GM21619 (cell line): ENCODE measurements around the gene SLC22A4.

Source experiments
- ATAC-seq: cut with Tn5 transposase; IDR thresholded peaks from one replicate; pipeline ENCODE4 v1.9.1; 2021; ENCODE audit not compliant: unreplicated experiment

Gene SLC22A4

DNA sequence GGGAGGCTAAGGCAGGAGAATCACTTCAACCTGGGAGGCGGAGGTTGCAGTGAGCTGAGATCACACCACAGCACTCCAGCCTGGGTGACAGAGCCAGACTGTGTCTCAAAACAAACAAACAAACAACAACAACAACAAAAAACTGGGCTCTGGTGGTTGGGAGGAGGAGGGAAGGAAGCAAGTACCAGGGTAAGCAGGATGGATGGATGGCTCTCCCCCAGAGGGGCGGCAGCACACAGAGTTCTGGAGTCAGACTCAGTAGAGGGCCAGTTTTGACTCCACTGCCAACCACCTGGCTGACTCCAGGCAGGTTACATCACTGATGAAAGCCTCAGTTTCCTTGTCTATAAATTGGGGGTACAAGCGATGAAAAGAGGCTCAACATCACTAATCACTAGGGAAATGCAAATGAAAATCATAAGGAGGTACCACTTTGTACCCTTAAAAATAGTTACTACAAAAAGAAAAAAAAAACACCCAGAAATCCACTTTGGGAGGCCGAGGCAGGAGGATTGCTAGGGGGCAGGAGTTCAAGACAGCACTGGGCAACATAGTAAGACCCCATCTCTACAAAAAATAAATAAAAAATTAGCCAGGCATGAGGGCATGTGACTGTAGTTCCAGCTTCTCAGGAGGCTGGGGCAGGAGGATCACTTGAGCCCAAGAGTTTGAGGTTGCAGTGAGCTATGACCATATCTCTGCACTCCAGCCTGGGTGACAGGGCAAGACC lies 3.2 kb downstream of the SLC22A4 start:
- ATAC-seq: no peak

GRCh38 chr5:132298298-132299212 lies 4.4 kb downstream of the SLC22A4 start:
- ATAC-seq: no peak

DNA sequence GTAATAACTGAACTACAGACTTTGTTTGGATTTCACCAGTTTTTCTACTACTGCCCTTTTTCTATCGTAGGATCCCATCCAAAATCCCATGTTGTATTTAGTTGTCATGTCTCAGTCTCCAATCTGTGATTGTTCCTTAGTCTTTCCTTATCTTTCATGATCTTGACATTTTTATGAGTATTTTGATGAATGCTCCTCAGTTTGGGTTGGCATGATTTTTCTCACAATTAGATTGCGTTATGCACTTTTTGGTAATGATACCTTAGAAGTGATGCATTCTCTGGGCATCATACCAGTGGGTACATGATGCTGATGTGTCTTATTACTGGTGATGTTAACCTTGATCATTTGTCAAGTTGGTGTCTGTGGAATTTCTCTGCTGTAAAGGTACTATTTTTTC lies 5.7 kb downstream of the SLC22A4 start:
- no peak for ATAC-seq

DNA sequence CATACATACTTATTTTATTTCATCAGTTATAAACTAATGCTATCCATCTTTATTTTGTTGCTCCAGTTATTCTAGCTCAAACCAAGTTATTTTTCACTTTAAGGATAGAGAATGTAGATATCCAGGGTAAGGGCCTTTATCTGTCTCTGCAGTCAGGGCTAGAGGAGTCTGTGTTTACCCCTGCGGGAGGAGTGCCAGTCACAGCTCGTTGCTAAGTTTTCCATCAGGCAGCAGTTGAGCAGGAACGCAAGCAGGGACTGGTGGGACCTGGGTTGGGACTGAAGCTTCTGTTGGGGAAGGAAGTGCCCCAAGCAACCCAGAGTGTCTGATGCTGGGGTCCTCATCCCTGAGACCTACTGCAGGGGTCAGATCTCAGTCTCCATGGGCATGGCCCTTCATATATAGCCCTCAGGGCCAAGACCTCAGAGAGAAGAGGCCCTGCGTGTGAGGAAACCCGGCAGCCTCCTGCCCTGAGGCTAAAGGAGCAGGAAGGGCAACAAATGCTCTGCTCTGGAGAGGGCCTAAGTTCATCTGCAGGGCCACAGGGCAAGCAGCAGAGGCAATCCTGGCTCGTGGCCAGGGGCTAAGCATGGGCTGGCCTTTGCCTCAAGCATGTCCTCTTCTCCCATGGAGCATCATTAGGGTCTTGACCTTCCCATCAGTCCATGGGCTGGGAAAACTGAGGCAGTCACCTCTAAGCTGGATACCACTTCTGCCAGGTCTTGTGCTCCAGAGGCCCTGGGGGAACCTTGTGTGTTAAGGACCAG lies 6.6 kb downstream of the SLC22A4 start:
- no peak for ATAC-seq

DNA sequence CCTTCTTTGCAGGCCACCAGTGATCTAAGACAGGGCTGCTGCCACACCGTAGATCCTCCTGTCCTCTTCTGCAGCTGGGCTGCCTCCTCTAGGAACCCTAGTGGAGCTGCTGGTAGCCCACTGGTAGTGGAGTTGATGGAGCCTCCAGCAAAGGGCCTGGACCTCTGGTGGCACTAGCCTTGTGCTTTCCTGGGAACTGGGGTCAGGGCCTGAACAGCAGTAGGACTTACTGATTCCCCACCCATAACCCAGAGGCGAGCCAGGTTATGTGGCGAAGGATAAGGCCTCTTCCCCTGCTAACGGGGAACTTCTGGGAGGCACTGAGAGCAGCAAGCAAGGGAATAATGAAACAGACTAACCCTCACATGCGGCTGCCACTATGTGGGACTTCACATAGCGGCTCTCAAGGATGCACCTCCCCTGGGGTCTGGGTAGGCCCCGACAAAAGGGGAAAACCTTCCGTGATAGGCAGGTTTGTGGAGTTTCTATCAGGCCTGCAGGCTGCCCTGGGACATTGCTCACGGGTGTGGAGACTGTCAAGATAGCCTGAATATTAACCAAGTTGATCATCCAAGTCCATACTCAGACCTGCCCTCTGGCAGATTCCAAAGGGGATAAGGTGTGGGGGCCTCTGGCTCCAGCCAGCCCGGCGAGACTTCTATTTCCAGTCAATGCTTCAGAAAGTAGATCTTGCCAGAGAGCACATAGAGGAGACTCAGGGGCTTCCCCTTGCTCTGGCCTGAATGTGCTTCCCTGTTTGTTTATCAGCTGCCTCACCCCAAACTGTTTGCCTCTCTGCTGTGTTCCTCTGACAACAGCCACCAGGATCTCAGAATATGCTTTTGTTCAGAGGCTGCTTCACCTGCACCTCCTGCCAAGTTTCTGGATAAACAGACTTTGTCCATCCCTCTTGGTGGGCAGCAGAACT lies 7.4 kb downstream of the SLC22A4 start:
- no peak for ATAC-seq

GRCh38 chr5:132302413-132302812 lies 8.2 kb downstream of the SLC22A4 start:
- no peak for ATAC-seq

DNA sequence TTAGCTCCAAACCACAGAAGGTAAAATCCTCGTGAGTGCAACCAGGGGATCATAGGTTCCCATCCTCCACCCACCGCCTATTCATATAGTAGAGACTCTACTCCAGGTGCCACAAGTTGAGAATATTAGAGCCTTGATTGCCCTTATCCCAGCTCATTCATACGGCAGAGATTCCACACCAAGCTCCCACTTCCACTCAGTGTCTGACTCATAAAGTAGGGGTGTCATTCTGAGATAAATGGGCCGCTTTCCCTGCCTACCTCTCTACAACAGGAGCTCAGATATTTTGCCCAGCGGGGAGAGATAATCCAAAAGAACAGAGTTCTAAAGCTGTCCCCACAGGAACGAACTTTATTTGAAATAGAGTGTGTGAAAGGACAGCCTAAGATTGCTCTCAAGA lies 9.4 kb downstream of the SLC22A4 start:
- ATAC-seq: no peak

- ATAC-seq: no peak
These were observed 11.2 kb downstream of the SLC22A4 start for GRCh38 chr5:132305420-132305819.

DNA sequence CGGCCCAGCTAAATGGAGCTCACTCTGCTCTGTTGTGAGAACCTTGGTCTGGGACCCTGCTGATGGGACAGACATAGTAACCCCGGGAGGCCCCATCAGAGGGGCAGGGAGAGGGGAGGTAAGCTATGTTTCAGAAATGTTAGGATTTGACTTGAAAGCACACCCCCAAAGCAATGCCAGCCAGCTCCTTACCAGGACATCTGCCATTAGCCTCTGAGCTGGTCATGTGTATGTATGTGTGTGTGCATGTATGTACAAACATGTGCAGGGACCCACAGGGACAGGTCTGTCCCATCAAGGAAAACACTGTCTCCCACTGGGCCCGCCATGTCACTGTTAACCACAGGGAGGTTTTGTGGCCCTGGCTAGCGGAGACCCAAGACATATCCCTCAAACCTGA lies 14.5 kb downstream of the SLC22A4 start:
- ATAC-seq: no peak

DNA sequence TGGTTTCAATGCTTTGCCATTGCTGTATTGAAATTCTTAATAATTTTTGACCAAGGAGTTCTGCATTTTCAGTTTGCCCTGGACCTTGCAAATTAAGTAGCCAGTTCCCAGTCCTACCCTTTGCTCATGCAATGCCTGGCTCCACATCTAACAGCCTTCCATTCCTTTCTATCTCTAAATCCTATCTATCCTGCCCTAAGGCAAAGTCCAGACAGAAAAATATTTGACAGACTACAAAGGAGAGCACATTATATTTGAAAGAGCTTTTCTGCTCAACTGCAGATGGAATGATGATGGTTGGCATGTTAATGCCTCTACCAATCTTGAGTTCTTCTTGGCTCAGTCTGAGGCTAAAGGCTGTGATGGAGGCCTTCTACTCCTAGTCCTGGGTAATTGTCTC lies 15.5 kb downstream of the SLC22A4 start:
- no peak for ATAC-seq

DNA sequence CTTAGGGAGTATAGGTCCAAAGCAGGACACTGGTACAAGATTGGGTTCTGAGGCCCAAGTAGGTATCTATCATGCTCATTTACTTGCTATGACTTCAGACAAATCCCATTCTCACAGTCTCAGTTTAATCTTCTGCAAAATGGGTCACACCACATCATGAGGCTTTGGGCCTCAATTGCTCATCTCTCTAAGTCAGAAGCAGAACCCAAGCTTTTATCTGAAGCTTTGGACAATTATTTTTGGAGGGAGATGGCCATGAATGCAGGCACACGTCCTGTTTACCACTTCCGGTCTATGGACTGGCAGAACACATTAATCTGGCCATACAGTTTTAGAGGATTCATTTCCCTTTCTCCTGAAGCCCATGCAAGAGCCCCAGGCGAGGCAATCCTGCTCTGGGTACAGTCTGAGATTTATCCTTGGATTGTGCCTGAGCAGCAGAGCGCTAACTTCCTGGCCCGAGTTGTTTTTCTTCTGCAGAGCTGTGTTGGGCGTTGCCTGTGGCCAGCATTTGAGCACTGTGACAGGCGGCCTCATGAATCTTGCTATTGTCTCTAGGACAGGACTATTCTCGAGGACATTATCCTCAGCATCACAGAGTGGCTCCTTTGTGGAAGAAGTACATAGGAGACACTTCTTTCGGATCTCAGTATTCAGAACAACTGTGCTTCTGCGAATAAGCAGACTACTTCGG lies 16.1 kb downstream of the SLC22A4 start:
- no peak for ATAC-seq

GRCh38 chr5:132313366-132313765 lies 19.2 kb downstream of the SLC22A4 start:
- ATAC-seq: no peak

DNA sequence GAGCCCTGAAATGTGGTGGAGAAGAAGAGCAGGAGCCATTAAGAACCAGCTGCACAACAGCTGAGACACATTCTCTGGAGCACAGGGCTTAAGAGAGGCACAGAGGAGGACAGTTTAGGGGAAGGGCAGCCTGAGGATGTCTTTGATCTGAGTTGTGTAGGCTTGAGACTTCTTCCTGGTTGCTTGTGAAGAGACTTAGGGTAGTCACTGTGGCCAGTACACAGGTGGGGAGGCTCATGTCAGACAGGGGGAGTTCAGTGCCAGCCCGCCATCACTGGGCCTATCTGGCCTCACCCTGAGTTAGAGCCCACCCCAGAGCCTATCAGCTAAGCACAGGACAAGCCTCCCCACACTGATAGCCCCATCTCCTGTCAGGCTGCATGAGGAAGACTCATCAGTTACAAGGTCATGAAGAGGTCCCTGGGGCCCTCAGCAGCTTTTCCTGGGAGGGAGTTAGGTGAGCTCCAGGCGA lies 19.8 kb downstream of the SLC22A4 start:
- ATAC-seq: no peak

DNA sequence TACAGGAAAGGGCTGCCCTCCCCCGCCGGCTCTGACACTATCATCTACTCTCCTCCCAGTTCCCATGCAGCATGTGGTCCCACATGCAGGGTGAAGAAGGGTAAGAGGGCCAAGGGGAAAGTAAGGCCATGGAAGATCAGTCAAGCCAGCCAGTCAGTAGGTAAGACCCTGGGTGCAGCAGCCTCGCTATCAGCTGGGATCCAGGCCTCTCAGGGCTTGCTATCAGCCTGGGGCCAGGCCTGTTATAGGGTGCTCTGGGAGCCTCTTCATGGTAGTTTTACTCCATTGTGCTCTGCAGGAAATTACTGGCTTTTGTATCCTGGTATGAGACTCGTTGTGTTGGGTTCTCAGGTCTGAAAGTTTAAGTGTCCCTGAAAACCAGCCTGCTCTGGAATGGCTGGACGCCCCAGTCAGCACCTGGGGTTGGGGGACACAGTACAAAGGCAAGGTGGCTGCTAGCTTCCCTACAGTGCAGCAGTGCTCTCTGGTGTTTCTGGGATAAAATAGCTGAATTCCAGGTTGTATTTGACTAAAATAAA lies 21.4 kb downstream of the SLC22A4 start:
- ATAC-seq: no peak

- ATAC-seq: no peak
These were observed 25.8 kb downstream of the SLC22A4 start for GRCh38 chr5:132319975-132320374.

GRCh38 chr5:132321109-132321721 lies 27.0 kb downstream of the SLC22A4 start:
- no peak for ATAC-seq

DNA sequence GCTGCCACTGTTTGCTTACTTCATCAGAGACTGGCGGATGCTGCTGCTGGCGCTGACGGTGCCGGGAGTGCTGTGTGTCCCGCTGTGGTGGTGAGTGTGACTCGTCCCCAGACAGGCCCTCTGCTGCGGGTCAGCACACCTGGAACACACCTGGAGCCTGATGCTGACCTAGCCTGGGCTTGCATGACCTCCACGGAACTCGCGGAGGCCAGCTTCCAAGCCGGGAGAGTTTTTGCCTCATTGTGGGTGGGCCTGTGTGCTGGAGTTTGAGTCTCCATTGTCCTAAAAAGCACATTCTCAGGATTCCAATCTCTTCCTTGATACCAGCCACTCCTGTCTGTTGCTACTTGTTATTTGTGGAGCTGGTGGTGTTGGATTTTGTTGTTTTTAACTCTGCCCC lies 28.1 kb downstream of the SLC22A4 start:
- no peak for ATAC-seq

DNA sequence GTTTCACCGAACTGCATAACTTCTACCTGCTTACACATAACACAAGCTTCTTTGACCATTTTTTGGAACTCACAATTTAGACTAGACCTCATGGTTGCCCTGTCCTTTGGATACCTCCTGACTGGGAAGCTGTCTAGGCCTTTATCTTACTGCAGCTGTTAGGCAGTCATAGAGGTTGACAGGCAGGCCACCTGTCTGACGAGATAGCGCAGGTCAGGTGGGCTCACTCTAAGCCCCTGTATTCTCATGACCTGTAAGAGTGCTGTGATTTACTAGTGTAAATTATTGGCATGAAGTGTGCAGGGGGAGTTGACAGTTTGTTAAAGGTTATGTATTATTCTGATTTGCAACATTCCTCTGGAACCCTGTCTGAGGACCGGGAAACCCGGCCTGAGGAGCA lies 29.0 kb downstream of the SLC22A4 start:
- no peak for ATAC-seq

GRCh38 chr5:132325691-132326090 lies 31.5 kb downstream of the SLC22A4 start:
- ATAC-seq: no peak
